SIG-M5 (cell line): ENCODE data around the gene TCF19.

Experiments used
- DNase-seq: peaks from one replicate; lab custom pipeline; 2025; lab: John Stamatoyannopoulos, UW

TCF19 gene, protein sequence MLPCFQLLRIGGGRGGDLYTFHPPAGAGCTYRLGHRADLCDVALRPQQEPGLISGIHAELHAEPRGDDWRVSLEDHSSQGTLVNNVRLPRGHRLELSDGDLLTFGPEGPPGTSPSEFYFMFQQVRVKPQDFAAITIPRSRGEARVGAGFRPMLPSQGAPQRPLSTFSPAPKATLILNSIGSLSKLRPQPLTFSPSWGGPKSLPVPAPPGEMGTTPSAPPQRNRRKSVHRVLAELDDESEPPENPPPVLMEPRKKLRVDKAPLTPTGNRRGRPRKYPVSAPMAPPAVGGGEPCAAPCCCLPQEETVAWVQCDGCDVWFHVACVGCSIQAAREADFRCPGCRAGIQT

DNA sequence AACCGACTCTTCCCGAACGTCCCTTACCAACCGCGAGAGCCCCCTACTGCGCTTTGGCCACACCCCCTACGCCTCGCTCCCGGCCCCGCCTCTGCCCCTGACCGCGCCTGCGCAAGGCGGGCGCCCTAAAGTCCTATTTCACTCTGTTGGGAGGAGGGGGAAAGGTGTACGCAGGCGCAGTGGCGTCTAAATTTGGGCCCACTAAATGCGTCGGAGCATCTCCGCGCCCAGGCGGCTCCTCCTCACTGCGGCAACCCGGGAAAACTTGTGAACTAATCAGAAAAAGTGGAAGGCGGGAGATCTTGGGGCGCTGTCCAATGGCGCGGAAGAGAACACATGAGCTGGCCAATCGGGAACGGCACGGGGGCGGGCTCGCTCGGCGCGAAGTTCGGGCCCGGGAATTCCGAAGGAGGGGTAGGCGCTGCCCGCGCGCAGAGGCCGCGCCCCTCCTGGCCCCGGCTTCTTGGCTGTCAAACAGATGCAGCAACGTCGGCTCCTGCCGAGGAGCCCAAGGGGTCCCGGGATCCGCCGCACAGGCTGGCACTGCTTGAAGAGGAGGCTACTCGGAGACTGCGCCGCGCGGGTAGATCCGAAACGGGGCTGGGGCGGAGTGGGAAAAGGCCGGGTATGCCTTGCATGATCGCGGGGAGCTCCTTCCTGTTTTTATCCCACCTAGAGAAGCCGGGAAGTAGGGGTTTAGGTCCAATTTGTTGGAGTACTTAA is at the start of gene TCF19:
TCF19 (plus strand) TSS at position 450 of the 723 bp plus-strand sequence. CDS start 881 bp downstream, outside the sequence.
- peak; percentile 92 for DNase-seq

DNA sequence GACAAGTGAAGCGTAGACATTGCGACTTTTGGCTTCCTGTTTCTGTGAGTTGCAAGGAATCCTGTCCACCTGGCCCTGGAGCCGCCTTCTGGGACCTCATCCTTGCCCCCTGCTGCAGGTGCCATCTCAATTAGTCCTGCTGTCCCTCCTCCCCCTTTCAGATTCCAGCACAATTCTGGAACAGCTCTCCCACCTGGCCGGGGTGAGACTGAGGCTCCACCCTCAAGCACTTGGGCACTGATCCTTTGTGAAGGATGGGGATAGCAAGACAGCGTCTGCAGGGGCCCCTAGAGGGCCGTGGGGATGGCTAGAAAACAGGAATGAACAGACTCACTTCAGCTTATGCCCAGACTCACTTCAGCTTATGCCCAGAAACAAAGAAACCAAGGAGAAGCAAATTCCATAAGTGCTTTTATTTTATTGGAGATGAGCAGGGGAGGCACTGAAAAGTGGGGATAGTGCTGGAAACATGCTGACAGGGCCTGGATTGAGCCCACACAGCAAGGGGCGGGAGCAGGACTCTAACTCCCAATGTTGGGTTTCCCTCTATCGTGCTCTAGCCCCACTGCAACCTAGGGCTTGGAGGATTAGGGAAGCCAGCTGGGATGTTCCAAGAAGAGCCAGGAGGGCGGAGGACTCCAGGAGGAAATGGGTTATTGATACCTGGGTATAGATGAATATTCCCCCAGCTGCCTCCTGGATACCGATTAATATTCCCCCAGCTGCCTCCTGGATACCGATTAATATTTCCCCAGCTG is 47.4 kb upstream of the TCF19 start:
- DNase-seq: no peak

DNA sequence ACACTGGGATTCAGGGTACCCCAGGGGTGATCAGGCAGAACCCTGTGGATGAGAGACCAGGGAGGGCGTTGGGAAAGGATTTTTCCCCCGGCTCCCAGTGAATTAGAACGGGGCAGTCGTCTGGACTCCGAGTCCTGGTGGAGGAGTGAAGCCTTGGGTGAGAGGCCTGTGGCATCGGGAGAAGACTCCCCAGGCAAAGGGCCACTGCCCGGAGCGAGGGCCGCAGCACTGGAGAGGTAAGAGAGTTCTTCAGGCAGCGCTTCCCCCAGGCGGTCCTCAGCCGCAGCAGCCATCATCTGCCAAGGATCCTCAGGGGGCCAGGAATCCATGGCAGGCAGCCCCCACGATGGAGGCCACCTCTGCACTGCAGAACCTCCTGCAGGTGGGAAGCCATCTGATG is 46.7 kb upstream of the TCF19 start:
- DNase-seq: no peak

DNA sequence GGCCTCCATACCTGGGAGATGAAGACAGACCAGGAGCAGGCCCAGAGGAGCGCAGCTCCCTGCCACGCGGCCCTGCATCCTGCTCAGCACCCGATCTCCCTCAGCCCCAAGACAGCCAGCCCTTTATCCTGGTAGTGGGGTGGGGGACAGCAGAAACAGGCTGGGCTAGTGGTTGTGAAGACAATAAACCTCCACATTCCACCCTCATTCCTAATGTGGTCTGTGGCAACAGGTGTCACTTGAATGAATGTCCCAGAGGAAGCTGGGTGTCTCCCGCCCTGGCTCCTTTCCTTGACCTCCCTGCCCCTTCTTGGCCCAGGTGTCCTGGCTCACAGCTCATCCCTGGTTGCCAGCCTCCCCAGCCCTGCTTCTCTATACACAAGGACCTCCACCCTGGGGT is 45.9 kb upstream of the TCF19 start, which contains the start of gene C6orf15:
C6orf15 (minus strand) TSS at position 98 of the 400 bp plus-strand sequence; CDS start at position 78, 20 bp downstream.
- DNase-seq: no peak

DNA sequence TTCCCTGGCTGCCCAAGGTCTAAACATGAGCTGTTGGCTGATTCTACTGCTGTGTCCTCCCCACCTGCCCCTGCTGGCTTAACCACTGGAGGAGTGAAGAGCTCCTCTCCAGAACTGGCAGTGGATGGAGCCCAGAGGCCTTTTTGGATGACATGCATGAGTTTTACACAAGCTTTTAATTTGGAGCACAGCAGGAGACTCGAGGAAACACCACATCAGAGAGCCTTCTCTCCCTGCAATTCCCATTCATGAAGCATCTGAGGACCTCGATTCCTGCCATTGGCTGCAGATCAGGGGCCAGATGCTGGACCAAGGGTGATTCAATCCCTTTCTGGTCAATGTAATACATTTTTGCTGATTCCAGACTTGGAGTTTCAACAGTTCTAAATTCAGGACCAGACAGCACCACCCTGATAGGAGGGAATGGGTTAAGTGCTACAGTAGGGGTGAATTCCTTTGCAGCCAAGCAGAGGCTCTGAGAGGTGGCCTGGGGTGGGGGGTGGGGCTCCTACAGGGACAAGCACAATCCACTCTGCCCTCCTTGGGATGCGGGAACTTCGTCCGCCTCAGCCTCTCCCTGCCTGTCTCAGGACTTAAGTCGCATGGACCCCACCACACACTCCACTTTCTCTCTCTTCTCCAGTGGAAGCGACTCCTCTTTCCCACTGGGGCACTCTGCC is 44.4 kb upstream of the TCF19 start:
- no peak for DNase-seq

DNA sequence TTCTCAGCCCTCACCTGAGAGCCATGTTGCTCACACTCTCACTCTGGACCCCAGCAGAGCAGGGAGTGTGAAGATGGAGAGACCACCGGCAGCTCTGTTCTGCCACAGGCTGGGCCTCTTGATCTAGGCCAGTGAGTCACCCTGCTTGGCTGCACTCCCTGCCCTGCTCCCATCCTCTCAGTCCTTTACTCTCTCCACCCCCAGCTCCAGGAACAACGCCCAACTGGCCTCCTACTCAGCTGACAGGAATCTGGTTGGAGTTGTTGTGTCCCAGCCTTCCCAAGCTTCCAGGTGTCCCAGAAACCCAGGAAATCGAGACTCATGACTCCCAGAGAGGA is 43.9 kb upstream of the TCF19 start, which contains the start of gene PSORS1C1:
PSORS1C1 (plus strand) TSS at position 260 of the 338 bp plus-strand sequence. CDS start 14,833 bp downstream, outside the sequence.
- DNase-seq: no peak

DNA sequence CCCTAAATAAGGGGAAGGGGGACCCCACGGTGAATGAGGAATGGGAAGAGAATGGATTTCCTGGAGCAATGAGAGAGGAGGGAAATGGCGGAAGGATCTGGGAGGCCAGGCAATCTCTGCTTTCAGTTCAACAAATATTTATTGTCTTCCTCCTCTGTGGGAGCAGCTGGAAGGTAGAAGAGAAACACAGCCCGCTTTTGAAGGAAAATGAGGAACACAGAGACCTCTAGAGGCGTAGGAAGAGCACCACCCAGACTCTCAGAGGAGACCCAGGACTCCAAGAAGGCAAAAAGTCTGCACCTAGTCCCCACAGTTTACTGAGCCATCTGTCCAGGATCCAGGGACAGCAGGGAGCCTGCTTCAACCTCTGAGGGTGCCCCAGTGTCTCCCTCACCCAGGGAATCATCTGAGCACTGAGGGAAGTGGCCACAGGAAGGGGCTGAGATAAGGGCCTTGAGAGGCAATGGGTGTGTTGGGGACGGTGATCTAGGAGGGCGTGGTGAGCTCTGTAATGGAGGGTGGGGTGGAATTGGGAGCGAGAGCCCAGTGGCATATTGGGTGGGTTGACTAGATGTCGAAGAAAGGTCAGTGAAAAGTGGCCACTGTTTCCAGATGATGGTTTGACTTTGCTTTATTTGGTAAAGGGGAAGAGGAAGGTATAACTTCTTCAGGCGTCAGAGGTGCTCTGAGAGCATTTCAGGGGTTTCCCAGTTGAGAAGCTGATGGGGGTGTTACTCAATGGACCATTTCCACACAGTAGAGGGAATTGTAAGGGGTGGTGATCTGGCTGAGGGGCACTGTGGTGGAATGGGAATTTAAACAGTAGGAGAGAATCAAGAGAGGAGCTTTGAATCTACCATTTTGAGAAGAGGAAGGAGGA is 43.2 kb upstream of the TCF19 start:
- no peak for DNase-seq

DNA sequence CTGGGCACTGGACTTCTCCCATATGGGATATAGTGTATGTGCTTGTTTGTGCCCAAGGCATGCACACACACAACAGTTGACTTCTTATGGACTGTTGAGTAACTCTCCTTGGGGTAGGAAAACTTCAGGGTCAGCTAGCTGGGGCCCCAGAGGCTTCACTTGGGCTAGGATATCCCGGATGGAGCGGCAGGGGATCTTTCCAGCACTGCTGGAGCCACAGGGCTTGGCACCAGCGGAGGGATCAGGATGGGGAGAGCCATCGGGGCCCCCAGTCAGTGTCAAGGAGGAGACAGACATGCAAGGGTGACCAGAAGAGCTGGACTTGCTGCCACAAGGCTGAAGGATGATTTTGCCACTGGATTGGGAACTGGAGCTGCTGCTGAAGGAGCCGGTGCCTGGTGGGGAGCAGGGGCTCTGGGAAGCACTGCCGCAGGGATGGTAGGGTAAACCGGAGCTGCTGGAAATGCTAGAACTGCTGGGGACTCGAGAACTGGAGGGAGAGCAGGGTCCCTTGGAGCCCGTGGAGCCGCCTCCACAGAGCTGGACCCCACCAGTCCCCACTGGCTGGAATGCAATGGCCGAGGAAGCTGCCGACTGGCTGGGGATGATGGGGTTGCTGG is 42.3 kb upstream of the TCF19 start:
- no peak for DNase-seq

DNA sequence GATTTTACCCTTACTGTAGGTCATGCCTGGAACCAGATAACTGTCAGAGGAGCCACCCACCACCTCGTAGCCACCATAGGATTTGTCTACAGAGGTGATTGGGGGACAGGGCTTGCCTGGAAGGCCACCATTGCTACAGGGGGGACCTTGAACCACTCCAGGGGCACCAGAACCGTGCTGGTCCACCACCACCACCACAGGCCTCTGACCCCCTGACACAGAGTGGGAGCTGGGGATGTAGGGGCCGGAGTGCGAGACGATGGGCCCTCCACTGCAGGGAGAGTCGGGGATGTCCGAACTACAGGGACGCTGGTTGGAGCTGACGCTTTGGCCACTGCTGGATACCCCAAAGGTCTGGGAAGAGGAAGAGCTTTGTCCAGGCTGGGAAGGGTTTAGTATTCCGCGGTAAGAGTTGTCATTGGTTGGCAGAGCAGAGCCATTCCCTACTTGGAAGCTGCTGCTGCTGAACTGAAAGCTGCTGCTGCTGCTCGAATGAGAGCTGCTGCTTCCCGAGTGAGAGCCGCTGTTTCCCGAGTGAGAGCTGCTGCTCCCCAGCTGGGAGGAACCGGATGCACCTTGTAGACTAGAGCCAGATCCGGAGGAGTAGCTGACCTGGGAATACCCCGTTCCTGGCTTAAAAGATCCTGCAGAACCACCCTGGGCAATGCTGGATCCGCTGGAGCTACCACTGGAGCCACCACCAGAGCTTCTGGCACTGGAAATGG is 41.6 kb upstream of the TCF19 start:
- DNase-seq: no peak

DNA sequence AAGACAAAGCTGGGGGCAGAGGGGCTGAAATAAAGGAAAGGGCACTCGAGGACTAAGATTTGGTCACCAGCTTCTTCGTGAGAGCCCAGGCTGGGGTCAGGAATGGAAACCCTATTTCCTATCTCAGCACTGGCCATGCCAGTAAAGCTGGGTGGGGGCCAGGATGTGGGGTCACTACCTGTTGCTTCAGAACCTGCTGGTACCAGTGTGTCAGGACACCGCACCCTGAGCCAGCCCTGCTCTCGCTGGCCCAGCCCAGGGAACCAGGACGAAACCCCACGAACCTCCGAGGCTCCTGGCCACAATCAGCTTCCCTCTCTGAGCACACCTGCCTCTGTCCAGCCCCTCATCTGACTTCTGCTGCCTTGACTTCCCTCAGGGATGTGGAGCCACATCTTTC is 40.2 kb upstream of the TCF19 start:
- no peak for DNase-seq

DNA sequence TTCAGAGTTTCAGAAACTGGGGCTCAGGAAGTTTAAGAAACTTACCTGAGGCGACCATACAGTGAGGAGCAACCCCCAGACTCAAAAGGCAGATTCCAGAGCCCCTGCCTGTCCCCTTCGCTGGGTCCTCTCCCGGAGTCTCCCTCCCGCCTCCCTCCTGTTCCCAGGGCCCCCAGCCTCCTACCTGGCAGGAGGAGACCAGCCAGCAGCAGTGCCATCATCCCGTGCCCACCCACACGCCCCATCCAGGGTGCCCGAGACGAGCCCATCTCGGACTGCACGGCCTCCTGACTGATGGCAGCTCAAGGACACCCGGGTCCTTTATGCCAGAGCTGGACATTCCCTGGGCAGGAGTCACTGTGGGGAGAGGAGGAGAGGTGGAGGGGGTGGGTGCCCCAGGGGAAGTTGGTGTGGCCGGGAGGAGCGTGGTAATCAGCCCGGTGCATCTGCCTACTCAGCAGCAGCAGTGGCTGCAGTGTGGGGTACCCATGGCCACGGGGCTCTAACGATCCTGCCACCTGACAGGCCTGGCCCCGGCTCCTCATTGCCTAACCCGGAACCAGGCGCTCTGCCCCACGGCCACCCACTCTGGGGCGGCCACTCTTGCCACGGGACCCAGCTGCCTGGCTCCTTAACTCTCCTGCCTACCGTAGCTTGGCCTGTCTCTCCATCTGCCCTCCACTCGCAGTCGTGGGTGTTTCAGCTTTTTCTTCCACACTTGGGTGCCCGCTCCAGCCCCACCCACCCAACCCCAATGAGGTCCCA is 38.1 kb upstream of the TCF19 start, which contains the start of gene CDSN:
CDSN (minus strand) TSS at position 296 of the 765 bp plus-strand sequence; CDS start at position 269, 27 bp downstream.
- no peak for DNase-seq

DNA sequence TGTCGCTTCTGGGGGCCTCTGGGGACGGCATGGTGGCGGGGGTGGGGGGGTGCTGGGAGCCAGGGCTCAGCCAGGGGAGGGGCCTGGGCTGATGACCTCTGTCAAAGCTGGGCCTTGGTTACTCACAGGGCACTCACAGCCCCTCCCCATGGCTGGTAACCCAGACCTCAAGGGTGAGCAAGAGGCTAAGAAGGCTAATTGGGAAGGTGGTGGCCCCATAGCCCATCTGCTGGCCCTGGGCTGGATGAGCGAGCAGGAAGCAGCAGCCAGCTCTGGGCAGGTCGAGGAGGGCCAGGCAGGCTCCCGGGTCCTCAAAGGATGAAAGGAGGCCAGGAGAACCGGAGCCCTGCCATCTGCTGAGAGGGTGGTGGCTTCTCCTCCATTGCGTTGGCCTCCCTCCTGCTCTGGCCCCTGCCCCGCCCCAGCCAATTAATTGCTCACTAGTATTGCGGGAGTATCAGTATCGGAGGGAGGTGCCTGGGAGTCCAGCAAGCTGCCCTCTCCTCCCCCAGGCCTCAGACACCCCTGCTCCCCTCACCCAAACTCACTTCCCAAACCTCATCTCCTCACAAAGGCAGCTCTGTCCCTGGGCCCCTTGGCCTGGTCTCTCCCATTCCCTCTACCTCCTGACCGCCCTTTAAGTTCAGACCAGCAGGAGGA is 37.1 kb upstream of the TCF19 start:
- no peak for DNase-seq

DNA sequence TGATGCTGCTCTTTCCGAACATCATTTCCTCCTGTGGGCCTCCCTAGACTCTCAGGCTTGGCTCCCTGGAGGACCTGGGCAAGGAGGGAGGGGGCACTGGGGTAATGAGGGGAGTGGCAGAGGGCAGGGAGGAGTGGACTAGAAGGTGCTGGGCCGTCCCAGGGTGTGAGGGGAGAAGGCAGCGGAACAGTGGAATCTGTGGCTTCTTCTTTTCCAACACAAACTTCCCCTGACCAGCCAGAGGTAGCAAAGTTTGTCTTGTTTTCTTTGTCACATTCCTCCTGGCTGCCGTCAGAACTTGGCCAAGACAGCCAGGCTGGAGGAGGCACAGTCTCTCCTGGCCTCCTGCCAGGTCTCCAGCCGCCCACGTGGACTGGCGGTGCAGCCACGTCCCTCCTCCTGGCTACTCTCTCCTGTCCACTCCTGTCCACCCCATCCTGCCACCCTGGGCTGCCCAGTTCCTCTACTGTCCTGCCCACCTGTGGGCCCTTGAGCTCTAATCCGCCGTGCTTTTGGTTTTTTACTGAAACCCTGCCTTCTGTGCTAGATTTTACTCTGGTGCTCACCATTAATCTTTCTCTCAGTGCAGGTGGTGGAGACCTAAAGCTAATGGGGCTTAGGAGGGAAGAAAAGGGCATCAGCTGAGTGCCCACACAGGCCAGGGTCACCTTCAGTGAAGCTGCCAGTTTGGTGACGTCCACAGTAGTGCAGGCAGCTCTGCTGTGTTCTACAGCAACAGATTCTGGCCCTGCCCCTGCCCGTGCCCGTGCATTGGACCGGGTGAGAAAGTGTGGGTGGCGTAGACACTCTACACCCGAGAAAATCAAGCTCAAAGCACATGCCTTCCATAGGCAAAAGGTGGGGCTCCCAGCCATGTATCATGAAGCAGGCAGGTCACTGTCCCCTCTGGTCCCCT is 35.3 kb upstream of the TCF19 start:
- DNase-seq: no peak

DNA sequence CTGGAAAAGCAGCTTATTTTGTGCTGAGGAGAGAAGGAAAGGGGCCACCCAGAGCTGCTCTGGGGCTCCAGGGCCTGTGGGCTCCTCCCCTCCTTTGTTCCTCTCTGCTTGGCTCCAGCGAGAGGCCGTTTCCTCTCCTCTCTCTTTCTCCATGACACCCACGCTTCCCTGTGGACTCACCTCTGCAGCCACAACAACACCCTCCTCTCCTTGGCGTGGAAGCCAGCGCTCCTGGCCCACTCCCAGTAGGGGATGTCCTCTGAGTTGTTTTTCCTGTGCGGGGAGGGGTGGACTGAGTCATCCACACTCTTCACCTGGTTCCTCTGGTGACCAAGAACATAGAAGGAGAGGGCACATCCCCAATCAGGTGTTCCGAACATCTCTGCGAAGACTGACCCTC is 33.2 kb upstream of the TCF19 start:
- no peak for DNase-seq

DNA sequence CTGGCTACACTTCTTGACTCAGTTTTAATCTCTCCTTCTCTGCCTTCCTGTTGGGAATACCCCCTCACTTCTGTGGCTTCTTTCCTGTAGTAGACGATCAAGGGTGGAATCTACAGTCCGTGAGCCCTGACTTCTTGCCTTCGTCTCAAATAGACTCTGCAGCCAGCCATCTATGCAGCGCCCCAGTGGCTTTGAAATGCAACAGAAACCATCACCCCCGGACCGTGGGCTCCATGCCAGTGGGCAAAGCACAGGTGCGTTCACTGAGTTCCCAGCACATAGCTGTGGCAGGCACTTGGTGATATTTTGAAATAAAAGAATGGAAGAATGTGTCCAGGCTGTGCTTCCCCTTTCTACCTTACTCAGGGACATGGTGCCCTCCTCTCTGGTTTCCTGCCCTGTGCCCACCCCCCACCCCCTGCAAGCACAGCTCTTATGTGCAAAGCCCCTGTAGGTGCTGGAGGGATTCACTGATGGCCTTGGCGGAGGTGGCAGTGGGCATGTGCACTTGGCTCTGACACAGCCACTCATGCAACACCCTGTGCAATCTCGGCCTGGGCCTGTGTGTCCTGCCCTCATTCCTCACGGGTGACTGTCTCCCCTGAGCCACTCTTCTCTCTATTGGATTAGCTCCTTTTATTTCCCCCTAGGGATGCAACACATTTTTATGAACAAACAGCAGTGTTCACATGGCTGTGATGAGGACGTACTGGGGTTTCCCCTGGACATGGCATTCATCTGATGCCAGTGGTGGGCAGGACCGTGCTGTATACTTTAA is 32.6 kb upstream of the TCF19 start:
- DNase-seq: no peak

DNA sequence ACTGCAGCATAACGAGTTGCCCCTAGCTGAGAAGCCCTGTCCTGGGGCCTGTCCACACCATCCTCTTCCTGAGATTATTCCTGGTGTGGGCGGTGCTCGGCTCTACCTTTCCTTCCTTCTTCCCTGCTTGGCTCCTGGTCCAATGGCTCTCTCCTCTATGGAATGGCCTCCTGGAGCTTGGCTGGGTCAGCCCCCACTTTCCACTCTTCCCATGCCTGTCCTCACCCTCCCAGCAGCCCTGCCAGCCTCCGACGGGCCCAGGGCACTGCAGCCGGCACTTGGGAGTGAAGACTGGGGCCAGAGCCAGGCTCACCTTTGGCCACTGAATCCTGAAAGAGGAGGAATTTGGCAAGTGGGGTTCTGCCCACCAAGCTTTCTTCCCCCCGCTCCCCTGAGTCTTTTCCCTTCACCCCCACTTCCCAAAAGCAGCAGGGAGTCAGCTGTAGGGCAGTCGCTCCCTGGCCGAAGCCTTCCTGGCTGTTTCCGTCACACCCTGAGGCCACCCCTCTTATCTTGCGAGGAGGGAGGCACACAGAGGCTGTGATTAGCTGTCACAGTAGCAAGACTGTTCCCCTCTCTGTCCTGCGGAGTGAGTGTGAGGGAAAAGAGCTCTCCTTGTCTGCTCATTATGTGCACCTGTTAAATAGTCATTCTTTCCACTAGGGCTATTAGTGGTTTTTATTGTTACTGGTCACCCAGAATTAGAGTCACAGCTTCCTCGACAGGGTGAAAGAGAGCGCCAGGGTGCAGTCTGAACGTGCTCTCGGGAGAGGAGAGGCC is 31.8 kb upstream of the TCF19 start:
- DNase-seq: no peak
